ENCODE data around the gene CNPY2.
"Not testable (repeated sequence)": the region's sequence is repeated elsewhere in the genome, so short reads cannot be mapped to it uniquely, and the experiment has no call there.

Gene CNPY2

DNA sequence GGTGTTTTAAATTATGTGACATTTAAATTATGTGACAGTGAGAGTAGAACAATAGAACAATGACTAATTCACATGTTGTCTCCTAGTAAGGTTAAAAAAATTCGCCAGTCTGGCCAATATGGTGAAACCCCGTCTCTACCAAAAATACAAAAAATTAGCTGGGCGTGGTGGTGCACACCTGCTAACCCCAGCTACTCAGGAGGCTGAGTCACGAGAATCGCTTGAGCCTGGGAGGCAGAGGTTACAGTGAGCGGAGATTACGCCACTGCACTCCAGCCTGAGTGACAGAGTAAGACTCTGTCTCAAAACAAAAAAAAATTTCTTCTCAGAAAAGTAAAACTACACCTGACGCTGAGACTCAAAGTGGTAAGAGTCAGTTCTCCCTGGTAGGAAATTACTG is 18.4 kb downstream of the CNPY2 start:
- DNase-seq, result no peak

DNA sequence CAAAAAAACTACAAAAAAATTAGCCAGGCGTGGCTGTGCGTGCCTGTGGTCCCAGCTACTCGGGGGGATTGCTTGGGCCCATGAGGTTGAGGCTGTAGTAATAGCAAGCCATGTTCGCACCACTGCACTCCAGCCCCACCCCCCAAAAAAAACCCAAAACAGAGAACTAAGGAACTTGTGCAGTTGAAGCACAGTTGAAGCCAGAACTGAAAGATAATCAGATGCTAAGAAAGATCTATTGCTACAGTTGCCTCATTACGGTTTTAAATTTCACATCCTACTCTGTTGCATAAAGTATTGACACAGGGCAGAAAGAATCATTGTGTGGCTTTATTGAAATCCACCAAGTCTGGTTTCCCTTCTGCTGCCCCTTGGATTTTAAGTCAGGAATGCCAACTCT is 19.5 kb downstream of the CNPY2 start:
- no peak for DNase-seq

- no peak for DNase-seq
Observed at GRCh38 chr12:56293795-56294194, 22.0 kb downstream of the CNPY2 start.

- no peak for DNase-seq
Observed at GRCh38 chr12:56288705-56289387, 26.9 kb downstream of the CNPY2 start.

GRCh38 chr12:56286044-56286830 is 29.6 kb downstream of the CNPY2 start:
- no peak for DNase-seq

- DNase-seq, result not testable (repeated sequence)
Observed at GRCh38 chr12:56284263-56284662, 31.5 kb downstream of the CNPY2 start.

- no peak for DNase-seq
Observed at GRCh38 chr12:56282579-56282978, 33.2 kb downstream of the CNPY2 start.

GRCh38 chr12:56282030-56282429 is 33.8 kb downstream of the CNPY2 start:
- DNase-seq, result no peak

DNA sequence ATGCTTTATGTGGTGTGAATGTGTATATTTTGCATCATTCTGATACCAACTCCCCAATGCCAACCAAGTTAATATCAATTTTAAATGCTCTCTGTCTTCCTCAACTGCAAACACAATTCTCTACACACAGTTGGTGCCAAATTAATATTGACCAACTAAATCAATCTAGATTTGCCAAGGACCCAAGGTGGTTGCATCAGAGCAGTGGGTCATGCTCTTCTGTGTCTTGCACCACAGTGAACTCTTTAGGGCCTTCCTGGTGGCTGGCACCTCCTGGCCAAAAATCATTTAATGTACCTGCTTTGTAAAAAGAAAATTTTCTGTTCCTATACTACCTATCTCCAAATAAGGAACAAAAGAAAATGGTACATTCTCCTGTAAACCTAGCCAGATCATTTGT is 34.9 kb downstream of the CNPY2 start:
- no peak for DNase-seq

- DNase-seq, result no peak
Observed at GRCh38 chr12:56278905-56279304, 36.9 kb downstream of the CNPY2 start.

DNA sequence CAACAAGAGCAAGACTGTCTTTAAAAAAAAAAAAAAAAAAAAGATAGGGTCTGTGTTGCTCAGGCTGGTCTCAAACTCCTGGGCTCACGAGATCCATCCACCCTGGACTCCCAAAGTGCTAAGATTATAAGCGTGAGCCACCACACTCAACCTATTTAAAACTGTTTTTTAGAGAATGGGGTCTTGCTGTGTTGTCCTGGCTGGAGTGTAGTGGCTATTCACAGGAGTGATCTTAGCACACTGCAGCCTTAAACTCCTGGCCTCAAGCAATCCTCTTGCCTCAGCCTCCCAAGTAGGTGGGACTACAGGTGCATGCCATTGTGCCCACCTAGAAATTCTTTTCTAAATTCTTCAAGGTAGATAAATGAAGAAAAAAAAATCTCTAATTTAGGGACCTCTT is 41.5 kb downstream of the CNPY2 start:
- DNase-seq, result no peak

DNA sequence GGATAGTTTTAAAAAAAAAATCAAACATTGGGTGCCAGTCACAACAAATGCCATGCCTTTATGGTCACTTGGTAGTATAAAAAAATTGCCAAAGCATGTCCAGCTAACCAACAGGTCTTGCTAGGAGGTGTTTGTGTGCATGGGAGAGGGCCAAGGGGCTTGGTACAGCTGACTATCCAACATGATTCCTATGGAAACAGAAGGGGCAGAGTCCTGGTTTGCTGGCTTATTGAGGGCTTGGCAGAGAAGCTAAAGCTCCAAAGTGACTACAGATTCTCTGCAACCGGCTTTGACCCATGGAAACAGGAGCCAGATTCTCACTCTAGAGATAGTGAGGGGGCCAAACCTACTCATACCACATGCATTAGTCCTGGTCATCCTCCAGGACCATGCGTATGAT is 43.3 kb downstream of the CNPY2 start:
- DNase-seq, result not testable (repeated sequence)

- no peak for DNase-seq
Observed at GRCh38 chr12:56271031-56271430, 44.8 kb downstream of the CNPY2 start.

DNA sequence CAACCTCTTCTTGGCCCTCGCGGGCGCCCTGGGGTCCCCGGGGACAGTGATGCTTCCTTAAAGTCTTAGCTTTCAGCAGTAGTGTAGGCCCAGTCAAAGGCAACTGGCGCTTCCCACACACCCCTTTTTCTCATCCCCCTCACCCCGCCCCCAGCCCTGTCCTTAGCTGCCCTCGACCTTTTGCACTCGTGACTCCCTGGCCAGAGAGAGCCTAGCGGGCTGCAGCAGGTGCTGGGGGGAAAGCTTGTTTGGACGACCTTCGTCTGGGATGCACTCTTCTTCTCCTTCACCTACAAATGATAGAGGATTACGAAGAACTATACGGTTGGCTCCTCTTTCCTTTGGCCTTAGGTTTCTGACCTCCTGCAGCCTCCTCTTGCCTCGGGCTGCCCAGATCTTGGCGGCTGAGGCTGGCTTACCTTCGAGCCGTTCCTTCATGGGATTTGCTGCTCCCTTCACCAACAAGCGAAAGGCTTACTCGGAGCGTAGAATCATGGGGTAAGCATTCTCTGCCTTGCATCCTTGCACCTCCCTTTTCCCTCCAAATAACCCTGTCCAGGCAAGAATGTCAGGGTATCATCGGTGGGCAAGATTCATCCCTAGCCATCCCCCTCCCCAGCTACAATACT is 48.2 kb downstream of the CNPY2 start:
- DNase-seq, result no peak

- DNase-seq, result peak; percentile 92
Observed at GRCh38 chr12:56266693-56267442, 48.9 kb downstream of the CNPY2 start, which contains the start of gene COQ10A. Gene COQ10A, plus strand, starts transcription at chr12:56266942. Its CDS starts 177 bp downstream, at chr12:56267119.

GRCh38 chr12:56266068-56266692 is 49.6 kb downstream of the CNPY2 start:
- DNase-seq, result peak; percentile 53

DNA sequence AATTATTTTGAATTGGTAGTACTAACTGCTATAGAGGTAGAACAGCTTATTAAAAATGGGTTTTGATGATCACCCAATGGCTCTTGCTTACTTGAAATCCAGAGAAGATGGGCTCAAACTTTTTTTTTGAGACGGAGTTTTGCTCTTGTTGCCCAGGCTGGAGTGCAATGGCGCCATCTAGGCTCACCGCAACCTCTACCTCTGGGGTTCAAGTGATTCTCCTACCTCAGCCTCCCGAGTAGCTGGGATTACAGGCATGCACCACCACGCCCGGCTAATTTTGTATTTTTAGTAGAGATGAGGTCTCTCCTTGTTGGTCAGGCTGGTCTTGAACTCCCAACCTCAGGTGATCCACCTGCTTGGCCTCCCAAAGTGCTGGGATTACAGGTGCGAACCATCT is 52.8 kb downstream of the CNPY2 start:
- DNase-seq, result not testable (repeated sequence)

- DNase-seq, result no peak
Observed at GRCh38 chr12:56261503-56262232, 54.1 kb downstream of the CNPY2 start.

DNA sequence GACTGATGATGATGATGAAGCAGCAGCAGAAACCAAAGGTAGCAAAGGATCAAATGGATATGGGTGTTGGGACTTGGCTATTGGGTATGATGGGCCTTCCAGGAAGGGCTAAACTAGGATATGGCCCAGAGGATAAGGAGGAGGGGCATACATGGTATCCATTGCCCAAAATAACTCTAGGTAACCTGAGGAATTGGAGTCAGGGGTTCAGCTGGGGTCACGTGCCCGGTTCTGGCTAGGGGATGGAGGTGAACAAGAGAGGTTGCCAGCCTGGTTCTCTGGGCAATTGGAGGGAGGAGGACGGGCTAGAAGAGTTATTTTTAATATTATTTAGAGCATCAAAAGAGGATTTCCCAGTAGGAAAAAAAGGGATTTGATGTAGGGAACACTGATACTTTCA is 54.9 kb downstream of the CNPY2 start:
- no peak for DNase-seq

GRCh38 chr12:56260380-56260779 is 55.4 kb downstream of the CNPY2 start:
- DNase-seq, result no peak

Data from right forelimb (tissue), 1 donor.